ENCODE results near the gene CADM1.

Gene CADM1

GRCh38 chr11:115504276-115505158 lies at the start of gene CADM1:
TSS of gene CADM1 (minus strand) at chr11:115504415.
- Mint-ChIP-seq H3K4me3 (peak within 1 kb of the TSS; percentile 64), H3K4me1 (ENCODE audit: low read depth) (peaks cover 5% of the 10 kb centered on the region), H3K27me3 (ENCODE audit: low read depth) (peaks cover 36% of the 10 kb centered on the region), H3K9me3 (no peaks in the 10 kb centered on the region), H3K27ac (no peak within 1 kb of the TSS), H3K36me3 (ENCODE audit: low read depth) (no peaks in the 10 kb centered on the region)
- peak; percentile 63 for DNase-seq (ENCODE audit: low spot score)

- no peaks in the 10 kb centered on the region for H3K36me3 Mint-ChIP-seq (ENCODE audit: low read depth)
- H3K27me3 Mint-ChIP-seq (ENCODE audit: low read depth): no peaks in the 10 kb centered on the region
- H3K4me3 Mint-ChIP-seq: no peak overlapping the region
- no peak overlapping the region for H3K27ac Mint-ChIP-seq
- H3K9me3 Mint-ChIP-seq: no peaks in the 10 kb centered on the region
- H3K4me1 Mint-ChIP-seq (ENCODE audit: low read depth): no peaks in the 10 kb centered on the region
- DNase-seq (ENCODE audit: low spot score): no peak
These were observed 48.7 kb upstream of the CADM1 start for GRCh38 chr11:115552773-115553438.

- no peak overlapping the region for H3K4me3 Mint-ChIP-seq
- no peaks in the 10 kb centered on the region for H3K36me3 Mint-ChIP-seq (ENCODE audit: low read depth)
- H3K27ac Mint-ChIP-seq: no peak overlapping the region
- no peaks in the 10 kb centered on the region for H3K4me1 Mint-ChIP-seq (ENCODE audit: low read depth)
- no peak for DNase-seq (ENCODE audit: low spot score)
- H3K27me3 Mint-ChIP-seq (ENCODE audit: low read depth): no peaks in the 10 kb centered on the region
- H3K9me3 Mint-ChIP-seq: no peaks in the 10 kb centered on the region
These were observed 48.0 kb upstream of the CADM1 start for GRCh38 chr11:115552151-115552772.

- Mint-ChIP-seq H3K27ac (no peak overlapping the region), H3K36me3 (ENCODE audit: low read depth) (no peaks in the 10 kb centered on the region), H3K9me3 (no peaks in the 10 kb centered on the region), H3K4me1 (ENCODE audit: low read depth) (no peaks in the 10 kb centered on the region), H3K4me3 (no peak overlapping the region), H3K27me3 (ENCODE audit: low read depth) (no peaks in the 10 kb centered on the region)
- DNase-seq (ENCODE audit: low spot score): no peak
These were observed 46.3 kb upstream of the CADM1 start for GRCh38 chr11:115550291-115551059.

GRCh38 chr11:115548878-115549528 lies 44.8 kb upstream of the CADM1 start:
- Mint-ChIP-seq H3K4me3 (no peak overlapping the region), H3K9me3 (no peaks in the 10 kb centered on the region), H3K27me3 (ENCODE audit: low read depth) (no peaks in the 10 kb centered on the region), H3K27ac (no peak overlapping the region), H3K36me3 (ENCODE audit: low read depth) (no peaks in the 10 kb centered on the region), H3K4me1 (ENCODE audit: low read depth) (no peaks in the 10 kb centered on the region)
- no peak for DNase-seq (ENCODE audit: low spot score)

GRCh38 chr11:115545581-115546210 lies 41.5 kb upstream of the CADM1 start:
- no peaks in the 10 kb centered on the region for H3K4me1 Mint-ChIP-seq (ENCODE audit: low read depth)
- no peak overlapping the region for H3K27ac Mint-ChIP-seq
- no peak overlapping the region for H3K4me3 Mint-ChIP-seq
- no peaks in the 10 kb centered on the region for H3K36me3 Mint-ChIP-seq (ENCODE audit: low read depth)
- H3K9me3 Mint-ChIP-seq: no peaks in the 10 kb centered on the region
- H3K27me3 Mint-ChIP-seq (ENCODE audit: low read depth): no peaks in the 10 kb centered on the region
- DNase-seq (ENCODE audit: low spot score): no peak

GRCh38 chr11:115544422-115544948 lies 40.3 kb upstream of the CADM1 start:
- no peak for DNase-seq (ENCODE audit: low spot score)
- Mint-ChIP-seq H3K4me3 (no peak overlapping the region), H3K27me3 (ENCODE audit: low read depth) (no peaks in the 10 kb centered on the region), H3K36me3 (ENCODE audit: low read depth) (no peaks in the 10 kb centered on the region), H3K4me1 (ENCODE audit: low read depth) (no peaks in the 10 kb centered on the region), H3K27ac (no peak overlapping the region), H3K9me3 (no peaks in the 10 kb centered on the region)

- no peak overlapping the region for H3K4me3 Mint-ChIP-seq
- no peaks in the 10 kb centered on the region for H3K27me3 Mint-ChIP-seq (ENCODE audit: low read depth)
- H3K9me3 Mint-ChIP-seq: no peaks in the 10 kb centered on the region
- no peak for DNase-seq (ENCODE audit: low spot score)
- no peaks in the 10 kb centered on the region for H3K4me1 Mint-ChIP-seq (ENCODE audit: low read depth)
- no peak overlapping the region for H3K27ac Mint-ChIP-seq
- H3K36me3 Mint-ChIP-seq (ENCODE audit: low read depth): no peaks in the 10 kb centered on the region
These were observed 37.3 kb upstream of the CADM1 start for GRCh38 chr11:115541518-115541917.

GRCh38 chr11:115539844-115540243 lies 35.6 kb upstream of the CADM1 start:
- no peaks in the 10 kb centered on the region for H3K4me1 Mint-ChIP-seq (ENCODE audit: low read depth)
- H3K9me3 Mint-ChIP-seq: no peaks in the 10 kb centered on the region
- H3K36me3 Mint-ChIP-seq (ENCODE audit: low read depth): no peaks in the 10 kb centered on the region
- H3K27me3 Mint-ChIP-seq (ENCODE audit: low read depth): no peaks in the 10 kb centered on the region
- DNase-seq (ENCODE audit: low spot score): no peak
- H3K4me3 Mint-ChIP-seq: no peak overlapping the region
- H3K27ac Mint-ChIP-seq: no peak overlapping the region

- H3K27me3 Mint-ChIP-seq (ENCODE audit: low read depth): no peaks in the 10 kb centered on the region
- H3K4me3 Mint-ChIP-seq: no peak overlapping the region
- no peaks in the 10 kb centered on the region for H3K36me3 Mint-ChIP-seq (ENCODE audit: low read depth)
- H3K9me3 Mint-ChIP-seq: no peaks in the 10 kb centered on the region
- no peaks in the 10 kb centered on the region for H3K4me1 Mint-ChIP-seq (ENCODE audit: low read depth)
- DNase-seq (ENCODE audit: low spot score): no peak
- H3K27ac Mint-ChIP-seq: no peak overlapping the region
These were observed 31.6 kb upstream of the CADM1 start for GRCh38 chr11:115535781-115536180.

GRCh38 chr11:115530752-115531151 lies 26.5 kb upstream of the CADM1 start:
- Mint-ChIP-seq H3K27me3 (ENCODE audit: low read depth) (no peaks in the 10 kb centered on the region), H3K9me3 (no peaks in the 10 kb centered on the region), H3K4me3 (no peak overlapping the region), H3K4me1 (ENCODE audit: low read depth) (no peaks in the 10 kb centered on the region), H3K27ac (no peak overlapping the region), H3K36me3 (ENCODE audit: low read depth) (no peaks in the 10 kb centered on the region)
- DNase-seq (ENCODE audit: low spot score): no peak

- Mint-ChIP-seq H3K27me3 (ENCODE audit: low read depth) (no peaks in the 10 kb centered on the region), H3K4me3 (no peak overlapping the region), H3K36me3 (ENCODE audit: low read depth) (no peaks in the 10 kb centered on the region), H3K9me3 (no peaks in the 10 kb centered on the region), H3K27ac (no peak overlapping the region), H3K4me1 (ENCODE audit: low read depth) (no peaks in the 10 kb centered on the region)
- DNase-seq (ENCODE audit: low spot score): no peak
These were observed 24.0 kb upstream of the CADM1 start for GRCh38 chr11:115528225-115528624.

Measured in T-helper 2 cell treated with Interferon-gamma antibody and Interleukin-4, amounts not matched to agents 5 μg/mL and 100 μg/mL, for 36 hours (primary cell).